Astrocyte of the hippocampus (primary cell): ENCODE data around the gene GLRX5.

Experiments
- DNase-seq: peaks from one replicate; pipeline ENCODE4 v3.0.0; 2011; ENCODE audit warnings: low read depth, low spot score

The GLRX5 gene

GRCh38 chr14:95515596-95516552 is 19.0 kb upstream of the GLRX5 start:
- DNase-seq = peak; percentile 77

DNA sequence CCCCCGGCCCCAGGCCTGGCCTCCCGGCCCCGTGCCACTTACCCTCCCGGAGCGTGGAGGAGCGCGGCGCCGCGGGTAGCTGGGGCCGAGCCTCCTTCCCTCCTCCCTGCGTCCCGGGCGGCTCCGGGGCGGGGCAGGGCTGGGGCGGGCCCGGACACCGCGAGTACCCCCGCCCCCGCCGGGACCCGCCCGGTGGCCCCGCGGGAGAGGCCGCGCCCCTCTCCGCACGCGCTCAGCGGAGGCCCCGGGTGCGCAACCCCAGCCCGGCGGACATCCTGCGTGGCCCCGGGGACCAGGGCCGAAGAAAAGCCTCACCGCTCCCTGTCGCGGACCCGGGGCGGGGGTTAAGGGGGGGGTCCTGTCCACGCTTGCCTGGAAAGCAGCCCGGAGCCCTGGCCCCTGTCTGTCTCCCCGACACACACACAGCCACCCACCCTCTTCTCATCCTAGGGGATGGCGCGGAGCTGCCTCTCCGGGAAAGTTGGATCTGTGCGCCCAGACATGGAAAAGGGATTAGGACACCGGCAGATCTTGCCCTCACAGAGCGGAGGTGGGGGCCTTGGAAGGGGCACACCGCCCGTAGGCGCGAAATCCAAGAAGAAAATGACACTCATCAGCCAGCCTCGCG is 18.2 kb upstream of the GLRX5 start, which contains the start of gene SYNE3:
Gene SYNE3, minus strand, starts transcription at position 97 of the 628 bp plus-strand sequence. CDS start 40,829 bp downstream, outside the sequence.
- DNase-seq = peak; percentile 60

- DNase-seq = peak; percentile 47
Observed at GRCh38 chr14:95518045-95518751, 16.7 kb upstream of the GLRX5 start.

DNA sequence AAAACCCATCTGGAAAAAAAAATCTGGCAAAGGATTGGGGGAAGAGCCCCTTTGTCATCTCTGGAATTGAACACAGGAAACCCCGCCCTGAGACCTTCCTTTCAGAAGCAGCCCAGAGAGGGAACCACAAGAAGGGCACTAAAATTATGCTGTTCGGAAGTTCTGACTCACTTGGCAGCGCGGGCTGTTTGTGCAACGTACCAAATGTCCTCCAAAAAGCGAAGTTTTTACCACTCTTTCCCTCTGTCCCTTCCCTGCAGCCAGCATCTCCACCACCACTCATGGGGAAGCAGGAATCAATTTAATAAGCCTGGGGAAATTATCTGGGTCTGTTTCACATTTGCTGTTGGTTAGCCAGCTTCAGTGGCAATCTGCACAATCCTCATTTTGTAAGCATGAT is 15.2 kb upstream of the GLRX5 start:
- DNase-seq = peak; percentile 80

GRCh38 chr14:95520346-95520745 is 14.5 kb upstream of the GLRX5 start:
- DNase-seq = no peak

GRCh38 chr14:95521001-95521400 is 13.8 kb upstream of the GLRX5 start:
- DNase-seq = no peak

GRCh38 chr14:95522116-95522515 is 12.7 kb upstream of the GLRX5 start:
- no peak for DNase-seq

GRCh38 chr14:95522556-95522955 is 12.3 kb upstream of the GLRX5 start:
- DNase-seq = no peak

DNA sequence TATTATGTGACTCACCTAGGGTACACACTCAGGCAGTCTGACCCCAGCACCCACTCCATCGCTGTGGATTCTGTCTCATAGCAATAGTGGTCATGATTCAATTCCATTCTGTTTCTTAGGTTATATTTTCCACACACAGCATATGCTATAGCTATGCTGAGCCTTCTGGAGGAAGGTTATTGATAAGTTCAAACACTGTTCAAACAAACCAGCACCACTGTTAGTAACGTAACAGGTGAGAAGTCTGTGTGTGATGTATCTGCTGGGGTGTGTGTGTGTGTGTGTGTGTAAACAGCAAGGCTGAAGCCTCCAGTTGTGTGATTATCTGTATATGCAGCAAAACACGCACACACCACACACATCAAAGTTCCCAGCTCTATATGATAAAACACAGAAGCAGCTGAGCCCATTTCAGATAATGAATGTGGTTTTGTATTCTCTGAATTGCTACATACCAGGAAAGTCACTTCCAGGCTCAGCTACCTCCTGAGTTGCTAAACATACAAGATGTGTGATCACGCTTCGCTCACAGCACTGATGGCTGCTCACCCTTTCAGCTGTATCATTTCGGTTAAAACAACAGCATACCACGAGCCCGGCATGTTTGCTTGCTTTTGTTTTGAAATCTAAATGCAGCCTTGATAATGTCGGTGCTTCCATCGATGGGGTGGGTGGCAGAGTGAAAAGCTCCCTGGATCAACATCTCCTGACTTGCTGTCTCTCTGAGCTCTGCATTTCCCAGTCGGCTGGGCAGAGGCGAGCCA is 11.6 kb upstream of the GLRX5 start:
- no peak for DNase-seq

- no peak for DNase-seq
Observed at GRCh38 chr14:95523815-95524448, 10.9 kb upstream of the GLRX5 start.

DNA sequence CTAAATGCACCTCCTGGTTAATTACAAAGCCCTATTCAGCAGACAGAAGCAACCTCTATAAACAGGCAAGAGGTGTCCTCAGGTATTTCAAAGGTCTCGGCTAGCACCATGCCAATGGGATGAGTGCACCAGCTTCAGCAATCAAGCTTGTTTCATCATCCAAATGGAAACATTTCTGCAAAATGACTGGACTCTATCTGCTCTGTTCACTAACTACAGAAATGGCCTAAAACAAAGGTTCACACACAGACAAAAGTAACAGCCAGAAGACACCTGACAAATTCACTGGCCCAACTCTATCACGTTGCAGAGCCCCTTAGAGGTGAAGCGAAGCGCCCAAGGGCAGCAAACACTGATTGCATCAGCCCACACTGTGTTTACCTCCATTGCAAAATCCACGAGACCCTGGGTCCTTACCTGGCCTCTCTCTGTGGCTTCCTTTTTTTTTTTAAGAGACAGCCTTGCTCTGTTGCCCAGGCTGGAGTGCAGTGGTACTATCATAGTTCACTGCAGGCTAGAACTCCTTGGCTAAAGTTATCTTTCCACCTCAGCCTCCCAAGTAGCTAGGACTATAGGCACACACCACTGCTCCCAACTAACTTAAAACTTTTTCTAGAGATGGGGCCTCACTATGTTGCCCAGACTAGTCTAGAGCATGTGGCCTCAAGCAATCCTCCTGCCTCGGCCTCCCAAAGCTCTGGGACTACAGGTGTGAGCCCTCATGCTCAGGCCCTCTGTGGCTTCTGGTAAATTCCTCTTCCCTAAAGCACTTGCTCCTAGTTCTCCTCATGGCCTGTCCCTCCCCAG is 9.9 kb upstream of the GLRX5 start:
- DNase-seq = no peak

- DNase-seq = no peak
Observed at GRCh38 chr14:95525999-95526398, 8.9 kb upstream of the GLRX5 start.

- no peak for DNase-seq
Observed at GRCh38 chr14:95526483-95527386, 8.1 kb upstream of the GLRX5 start.

GRCh38 chr14:95527387-95528002 is 7.4 kb upstream of the GLRX5 start:
- DNase-seq = peak; percentile 78

- DNase-seq = no peak
Observed at GRCh38 chr14:95529216-95529615, 5.6 kb upstream of the GLRX5 start.

DNA sequence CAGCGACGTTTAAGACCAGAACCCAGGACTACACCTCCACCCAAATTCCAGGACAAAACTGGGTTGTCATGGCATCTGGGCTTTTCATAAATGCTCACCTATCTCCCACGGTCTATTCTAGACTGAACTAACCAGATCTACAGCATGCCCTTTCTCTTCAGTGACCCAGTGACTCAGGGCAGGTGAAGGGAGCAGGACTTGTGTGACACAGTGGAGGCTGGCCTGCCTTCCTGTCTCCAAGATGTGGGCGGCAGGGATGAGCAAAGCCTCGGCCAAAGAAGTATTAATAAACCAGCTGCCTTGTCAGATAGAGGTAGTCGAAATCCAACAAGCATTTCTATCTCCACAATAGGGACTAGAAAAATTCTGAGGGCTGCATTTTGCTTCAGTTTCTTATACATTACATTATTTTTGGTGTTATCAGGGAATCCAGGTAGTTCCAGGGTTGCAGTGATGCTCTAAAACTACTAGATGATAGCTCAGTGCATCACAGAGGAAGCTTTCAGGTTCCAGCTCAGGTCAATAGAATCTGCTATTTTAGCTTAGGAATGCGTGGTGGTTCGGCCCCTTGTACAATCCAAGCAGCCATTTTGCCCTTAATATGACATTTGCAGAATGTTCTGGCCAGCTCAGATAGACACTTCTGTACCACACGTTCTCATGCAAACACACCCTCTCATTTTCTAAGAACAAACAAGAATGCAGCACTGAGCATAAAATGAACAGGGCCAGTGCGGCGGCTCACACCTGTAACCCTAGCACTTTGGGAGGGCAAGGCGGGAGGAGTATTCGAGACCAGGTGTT is 4.2 kb upstream of the GLRX5 start:
- DNase-seq = no peak

DNA sequence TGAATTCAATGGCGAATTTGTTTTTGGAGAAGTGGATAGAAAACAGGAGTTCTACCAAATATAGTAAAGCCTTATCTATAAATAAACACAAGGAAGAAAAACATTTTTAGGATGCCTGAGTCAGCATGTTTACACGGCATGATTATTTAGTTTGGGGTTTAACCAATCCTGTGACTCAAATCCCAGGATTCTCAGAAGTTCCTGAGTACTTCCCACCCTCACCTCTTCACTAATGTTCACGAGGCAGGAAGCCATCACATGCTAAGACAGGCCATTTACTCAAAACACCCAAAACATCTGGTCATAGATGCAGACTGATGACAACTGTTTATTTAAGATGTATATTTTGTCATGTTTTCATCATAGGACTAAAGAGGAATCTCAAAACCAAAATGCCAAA is 3.4 kb upstream of the GLRX5 start:
- DNase-seq = peak; percentile 83

DNA sequence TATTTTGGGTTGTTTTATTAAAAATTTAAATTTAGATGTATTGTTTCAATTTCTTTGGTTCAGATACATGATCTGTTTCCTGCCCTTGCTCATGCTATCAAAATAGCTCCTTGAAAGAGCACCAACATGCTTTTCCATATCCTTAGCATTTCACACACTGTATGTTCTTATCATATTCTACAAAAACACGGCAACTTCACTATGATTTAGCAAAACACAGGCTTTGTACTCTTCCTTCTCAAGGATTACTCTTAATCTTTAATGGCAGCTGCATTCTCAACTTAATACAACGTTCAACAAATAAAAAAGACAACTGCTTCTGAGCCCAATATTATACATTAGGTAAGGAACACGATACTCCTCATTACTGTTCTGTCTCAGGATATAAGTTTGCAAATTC is 2.9 kb upstream of the GLRX5 start:
- no peak for DNase-seq
